A172 (cell line): ENCODE data around the gene CDH13. TPM values are rescaled to one million over a fixed set of nuclear protein-coding genes. Genes with fewer than 3 reads are reported as not detected.

Source experiments
- DNase-seq: peaks from one replicate; pipeline ENCODE4 v3.0.0-alpha.2; 2015; ENCODE audit warnings: low spot score
- total RNA-seq: library from RNA; depleted of rRNA; stranded (reverse); fragments of >200 nt; shearing (Covaris generic); gene quantifications from 2 replicates; pipeline ENCODE4 v1.2.3, GENCODE V29; 2014

CDH13 gene
- total RNA-seq, 1 experiment from 2014 or later: 158 TPM

- DNase-seq: no peak
Measured at GRCh38 chr16:83794860-83795554, 1168.2 kb downstream of the CDH13 start.

GRCh38 chr16:83797013-83797412 is 1170.2 kb downstream of the CDH13 start:
- no peak for DNase-seq

GRCh38 chr16:83799336-83799735 is 1172.6 kb downstream of the CDH13 start:
- no peak for DNase-seq

- DNase-seq: peak; percentile 14
Measured at GRCh38 chr16:83802135-83802534, 1175.4 kb downstream of the CDH13 start.

GRCh38 chr16:83802554-83803205 is 1175.9 kb downstream of the CDH13 start:
- DNase-seq: no peak

GRCh38 chr16:83803811-83804210 is 1177.0 kb downstream of the CDH13 start:
- DNase-seq: no peak

- no peak for DNase-seq
Measured at GRCh38 chr16:83804366-83804765, 1177.6 kb downstream of the CDH13 start.

- no peak for DNase-seq
Measured at GRCh38 chr16:83806036-83806435, 1179.3 kb downstream of the CDH13 start.

GRCh38 chr16:83806731-83807130 is 1180.0 kb downstream of the CDH13 start:
- no peak for DNase-seq

GRCh38 chr16:83807327-83807709 is 1180.5 kb downstream of the CDH13 start:
- no peak for DNase-seq

GRCh38 chr16:83807710-83808572 is 1181.2 kb downstream of the CDH13 start, which contains the start of gene HSBP1:
HSBP1 (plus strand) TSS chr16:83807978; CDS start chr16:83808077, 99 bp downstream.
- DNase-seq: peak; percentile 92

- no peak for DNase-seq
Measured at GRCh38 chr16:83808573-83809014, 1181.8 kb downstream of the CDH13 start.

GRCh38 chr16:83809092-83809491 is 1182.3 kb downstream of the CDH13 start:
- DNase-seq: no peak

- no peak for DNase-seq
Measured at GRCh38 chr16:83810901-83811300, 1184.1 kb downstream of the CDH13 start.

- DNase-seq: peak; percentile 78
Measured at GRCh38 chr16:83813823-83814658, 1187.3 kb downstream of the CDH13 start.

- DNase-seq: no peak
Measured at GRCh38 chr16:83814659-83814985, 1187.9 kb downstream of the CDH13 start.

- no peak for DNase-seq
Measured at GRCh38 chr16:83817022-83817421, 1190.3 kb downstream of the CDH13 start.

GRCh38 chr16:83818276-83818675 is 1191.5 kb downstream of the CDH13 start:
- no peak for DNase-seq

GRCh38 chr16:83819361-83819760 is 1192.6 kb downstream of the CDH13 start:
- DNase-seq: no peak

GRCh38 chr16:83826146-83826913 is 1199.6 kb downstream of the CDH13 start:
- peak; percentile 85 for DNase-seq
